Measurements from ENCODE around the gene GLG1.
"Not testable (repeated sequence)": the region's sequence is repeated elsewhere in the genome, so short reads cannot be mapped to it uniquely, and the experiment has no call there.

Gene GLG1

DNA sequence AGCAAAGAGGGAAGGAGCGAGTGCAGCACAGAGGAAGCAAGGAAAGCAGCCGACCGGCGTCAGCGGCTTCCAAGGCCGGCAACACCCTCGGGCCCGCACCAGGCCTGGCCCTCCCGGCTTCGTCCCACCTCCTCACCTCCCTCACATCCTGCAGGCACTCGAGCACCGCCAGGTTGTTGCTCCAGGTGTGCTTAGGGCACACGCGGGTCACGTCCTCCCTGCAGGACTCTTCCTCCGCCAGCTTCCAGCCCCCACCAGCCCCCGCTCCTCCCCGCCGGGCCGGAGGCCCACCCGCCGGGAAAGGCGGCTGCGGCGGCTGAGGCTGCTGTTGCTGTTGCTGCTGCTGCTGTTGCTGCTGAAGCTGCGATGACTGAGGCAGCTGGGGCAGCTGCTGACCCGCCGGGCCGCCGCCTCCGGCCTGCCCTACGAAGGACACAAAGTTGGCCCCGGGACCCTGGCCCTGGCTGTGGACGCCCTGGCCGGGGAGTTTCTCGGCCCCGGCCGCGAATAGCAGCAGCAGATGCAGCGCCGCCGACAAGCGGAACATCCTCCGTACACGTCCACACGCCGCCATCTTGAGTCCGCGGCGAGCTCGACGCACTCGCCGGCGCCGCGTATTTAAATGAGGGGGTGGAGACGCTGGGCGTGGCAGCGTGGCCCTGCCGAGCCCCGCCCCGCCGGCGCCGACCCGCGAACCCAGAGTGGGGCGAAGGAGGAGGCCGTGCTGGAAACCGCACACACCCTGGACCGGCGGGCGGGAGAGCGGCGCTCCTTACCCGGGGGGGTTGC, at the start of gene GLG1:
GLG1 (minus strand) TSS at position 594 of the 789 bp plus-strand sequence; CDS start at position 574, 20 bp downstream.
- peak; percentile 97 for ATAC-seq
- no peaks in the 10 kb centered on the region for H3K9me3 Mint-ChIP-seq
- DNase-seq (ENCODE audit: low spot score in 2 of 2), result peak; percentile 85 to 94
- peak within 1 kb of the TSS; percentile 91 for H3K4me3 Mint-ChIP-seq
- H3K27ac Mint-ChIP-seq, result peak within 1 kb of the TSS; percentile 96
- H3K36me3 Mint-ChIP-seq, result peaks cover 20% of the 10 kb centered on the region
- H3K4me1 Mint-ChIP-seq, result peaks cover 44% of the 10 kb centered on the region

GRCh38 chr16:74654536-74655050, 47.7 kb upstream of the GLG1 start:
- peaks cover 36% of the 10 kb centered on the region for H3K4me1 Mint-ChIP-seq

GRCh38 chr16:74652883-74653282, 46.0 kb upstream of the GLG1 start:
- ATAC-seq; H3K9me3 Mint-ChIP-seq; DNase-seq (ENCODE audit: low spot score in 2 of 2); H3K4me3 Mint-ChIP-seq: not testable (repeated sequence)
- Mint-ChIP-seq H3K27ac (peak overlapping the region; percentile 61), H3K4me1 (peaks cover 19% of the 10 kb centered on the region), H3K36me3 (peaks cover 99% of the 10 kb centered on the region)

More at GRCh38 chr16:74654536-74655050, 47.7 kb upstream of the GLG1 start:
- Mint-ChIP-seq H3K27ac (peak overlapping the region; percentile 6), H3K4me3 (no peak overlapping the region), H3K9me3 (no peaks in the 10 kb centered on the region), H3K36me3 (peaks cover 99% of the 10 kb centered on the region)
- DNase-seq (ENCODE audit: low spot score in 2 of 2), result no peak
- ATAC-seq, result no peak

- H3K36me3 Mint-ChIP-seq, result peaks cover 99% of the 10 kb centered on the region
- ATAC-seq (no peak), DNase-seq (ENCODE audit: low spot score in 2 of 2) (no peak)
- peaks cover 17% of the 10 kb centered on the region for H3K4me1 Mint-ChIP-seq
- H3K27ac Mint-ChIP-seq, result no peak overlapping the region
- H3K9me3 Mint-ChIP-seq, result no peaks in the 10 kb centered on the region
- no peak overlapping the region for H3K4me3 Mint-ChIP-seq
These were observed 45.3 kb upstream of the GLG1 start for GRCh38 chr16:74652249-74652648.

GRCh38 chr16:74651841-74652240, 44.9 kb upstream of the GLG1 start:
- ATAC-seq (no peak), DNase-seq (ENCODE audit: low spot score in 2 of 2) (no peak)
- no peak overlapping the region for H3K27ac Mint-ChIP-seq
- H3K4me3 Mint-ChIP-seq, result no peak overlapping the region
- no peaks in the 10 kb centered on the region for H3K9me3 Mint-ChIP-seq
- H3K4me1 Mint-ChIP-seq, result peaks cover 14% of the 10 kb centered on the region
- peaks cover 99% of the 10 kb centered on the region for H3K36me3 Mint-ChIP-seq

DNA sequence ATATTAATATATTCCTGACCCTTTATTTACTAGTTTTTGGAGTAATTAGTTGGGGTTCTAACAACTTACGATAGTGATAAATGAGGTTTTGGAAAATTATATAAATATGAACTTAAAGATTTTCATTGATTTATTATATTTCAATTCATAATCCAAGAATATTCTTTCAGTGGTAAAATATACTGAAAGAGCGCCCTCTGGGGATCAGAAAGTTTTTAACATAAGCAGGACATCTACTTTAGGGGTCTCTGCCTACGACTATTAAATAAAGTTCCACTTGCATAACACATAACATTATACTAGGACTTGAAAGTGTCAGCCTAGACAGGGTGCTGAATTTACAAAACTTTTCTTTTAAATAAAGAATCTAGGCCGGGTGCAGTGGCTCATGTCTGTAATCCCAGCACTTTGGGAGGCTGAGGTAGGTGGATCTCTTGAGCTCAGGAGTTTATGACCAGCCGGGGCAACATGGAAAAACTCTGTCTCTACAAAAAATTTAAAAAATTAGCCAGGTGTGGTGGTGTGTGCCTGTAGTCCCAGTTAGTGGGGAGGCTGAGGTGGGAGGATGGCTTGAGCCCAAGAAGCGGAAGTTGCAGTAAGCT, 44.2 kb upstream of the GLG1 start:
- H3K9me3 Mint-ChIP-seq, result no peaks in the 10 kb centered on the region
- no peak overlapping the region for H3K27ac Mint-ChIP-seq
- peaks cover 12% of the 10 kb centered on the region for H3K4me1 Mint-ChIP-seq
- DNase-seq (ENCODE audit: low spot score in 2 of 2) (no peak), ATAC-seq (no peak)
- peaks cover 99% of the 10 kb centered on the region for H3K36me3 Mint-ChIP-seq
- no peak overlapping the region for H3K4me3 Mint-ChIP-seq

GRCh38 chr16:74649839-74650504, 43.1 kb upstream of the GLG1 start:
- no peak overlapping the region for H3K27ac Mint-ChIP-seq
- H3K4me3 Mint-ChIP-seq, result no peak overlapping the region
- peaks cover 99% of the 10 kb centered on the region for H3K36me3 Mint-ChIP-seq
- ATAC-seq, result no peak
- peaks cover 12% of the 10 kb centered on the region for H3K4me1 Mint-ChIP-seq
- DNase-seq (ENCODE audit: low spot score in 2 of 2), result no peak
- no peaks in the 10 kb centered on the region for H3K9me3 Mint-ChIP-seq

- peaks cover 100% of the 10 kb centered on the region for H3K36me3 Mint-ChIP-seq
- no peak for ATAC-seq
- no peak overlapping the region for H3K27ac Mint-ChIP-seq
- no peak overlapping the region for H3K4me3 Mint-ChIP-seq
- DNase-seq (ENCODE audit: low spot score in 2 of 2), result no peak
- no peaks in the 10 kb centered on the region for H3K4me1 Mint-ChIP-seq
- no peaks in the 10 kb centered on the region for H3K9me3 Mint-ChIP-seq
These were observed 35.1 kb upstream of the GLG1 start for GRCh38 chr16:74641969-74642368.

- Mint-ChIP-seq H3K4me1 (no peaks in the 10 kb centered on the region), H3K4me3 (no peak overlapping the region), H3K36me3 (peaks cover 100% of the 10 kb centered on the region), H3K27ac (no peak overlapping the region), H3K9me3 (no peaks in the 10 kb centered on the region)
- no peak for DNase-seq (ENCODE audit: low spot score in 2 of 2)
- no peak for ATAC-seq
These were observed 31.0 kb upstream of the GLG1 start for GRCh38 chr16:74637742-74638453.

DNA sequence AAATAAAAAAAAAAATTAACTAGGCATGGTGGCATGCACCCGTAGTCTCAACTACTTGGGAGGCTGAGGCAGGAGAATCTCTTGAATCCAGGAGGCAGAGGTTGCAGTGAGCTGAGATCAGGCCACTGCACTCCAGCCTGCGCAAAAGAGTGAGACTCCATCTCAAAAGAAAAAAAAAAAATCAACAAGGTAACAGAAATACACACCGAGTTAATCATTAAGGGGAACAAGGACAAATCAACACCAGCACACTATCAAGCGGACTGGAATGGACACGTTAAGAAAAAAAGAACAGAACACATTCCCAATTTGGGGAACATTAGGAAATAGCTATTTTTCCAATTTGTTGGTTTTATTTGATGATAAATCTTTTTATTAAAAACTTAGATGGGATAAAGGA, 28.4 kb upstream of the GLG1 start:
- Mint-ChIP-seq H3K9me3 (no peaks in the 10 kb centered on the region), H3K27ac (no peak overlapping the region), H3K4me3 (no peak overlapping the region), H3K4me1 (no peaks in the 10 kb centered on the region), H3K36me3 (peaks cover 100% of the 10 kb centered on the region)
- DNase-seq (ENCODE audit: low spot score in 2 of 2), result no peak
- no peak for ATAC-seq

DNA sequence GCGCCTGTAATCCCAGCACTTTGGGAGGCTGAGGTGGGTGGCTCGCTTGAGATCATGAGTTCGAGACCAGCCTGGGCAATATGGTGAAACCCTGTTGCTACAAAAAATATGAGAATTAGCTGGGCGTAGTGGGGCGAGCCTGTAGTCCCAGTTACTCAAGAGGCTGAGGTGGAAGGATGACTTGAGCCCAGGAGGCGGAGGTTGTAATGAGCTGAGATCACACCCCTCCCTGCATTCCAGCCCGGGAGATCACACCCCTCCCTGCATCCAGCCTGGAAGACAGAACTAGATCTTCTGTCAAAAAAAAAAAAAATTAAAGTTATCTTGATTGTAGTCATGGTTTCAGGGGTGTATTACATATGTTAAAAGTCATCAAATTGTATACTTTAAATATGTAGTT, 26.8 kb upstream of the GLG1 start:
- peaks cover 100% of the 10 kb centered on the region for H3K36me3 Mint-ChIP-seq
- no peak overlapping the region for H3K4me3 Mint-ChIP-seq
- ATAC-seq, result no peak
- no peak for DNase-seq (ENCODE audit: low spot score in 2 of 2)
- H3K27ac Mint-ChIP-seq, result no peak overlapping the region
- H3K9me3 Mint-ChIP-seq, result no peaks in the 10 kb centered on the region
- peaks cover 12% of the 10 kb centered on the region for H3K4me1 Mint-ChIP-seq

DNA sequence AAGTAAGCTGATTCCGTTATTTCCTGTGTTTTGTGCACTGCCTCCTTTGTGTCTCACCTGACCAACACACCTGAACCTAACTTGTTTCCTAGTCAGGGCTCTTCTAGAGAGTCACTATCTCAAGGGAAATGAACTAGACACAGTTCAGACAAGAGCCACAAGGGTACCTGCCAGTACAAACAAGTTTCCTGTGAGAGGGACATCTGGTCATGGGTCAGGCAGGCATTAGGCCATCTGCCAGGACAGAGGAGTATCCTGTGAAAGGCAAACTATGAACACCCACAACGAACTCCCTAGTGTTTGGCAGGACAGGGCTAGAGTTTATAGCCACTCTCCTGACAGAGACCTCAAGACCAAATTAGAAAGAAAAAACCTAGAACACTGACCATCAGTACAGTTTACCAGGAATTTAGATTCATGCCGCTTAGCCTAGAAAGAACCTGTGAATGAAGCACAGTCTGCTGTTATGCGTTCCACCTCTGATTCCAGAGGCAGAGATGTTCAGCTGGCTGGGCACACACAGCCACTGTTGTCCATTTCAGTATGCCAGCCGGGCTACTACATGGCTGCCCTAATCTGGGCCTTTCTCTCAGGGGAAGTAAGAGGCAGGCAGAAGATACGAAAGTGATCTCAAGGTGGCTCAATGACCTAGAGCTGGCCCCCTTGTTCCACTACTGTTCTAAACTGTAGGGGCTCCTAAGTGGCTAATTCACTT, 20.7 kb upstream of the GLG1 start:
- DNase-seq (ENCODE audit: low spot score in 2 of 2), result no peak
- H3K36me3 Mint-ChIP-seq, result peaks cover 100% of the 10 kb centered on the region

GRCh38 chr16:74626741-74627416, 20.0 kb upstream of the GLG1 start:
- H3K36me3 Mint-ChIP-seq, result peaks cover 100% of the 10 kb centered on the region

More for the DNA sequence above, 20.7 kb upstream of the GLG1 start:
- ATAC-seq, result peak; percentile 2
- H3K9me3 Mint-ChIP-seq, result no peaks in the 10 kb centered on the region
- H3K4me3 Mint-ChIP-seq, result peak overlapping the region; percentile 3
- peaks cover 46% of the 10 kb centered on the region for H3K4me1 Mint-ChIP-seq
- peak overlapping the region; percentile 78 for H3K27ac Mint-ChIP-seq

More at GRCh38 chr16:74626741-74627416, 20.0 kb upstream of the GLG1 start:
- DNase-seq (ENCODE audit: low spot score in 2 of 2), result no peak
- peak; percentile 97 for ATAC-seq
- peak overlapping the region; percentile 3 for H3K4me3 Mint-ChIP-seq
- H3K4me1 Mint-ChIP-seq, result peaks cover 46% of the 10 kb centered on the region
- H3K27ac Mint-ChIP-seq, result peak overlapping the region; percentile 78
- no peaks in the 10 kb centered on the region for H3K9me3 Mint-ChIP-seq
